ENCODE results near the gene DENND1B. TPM values are rescaled to one million over a fixed set of nuclear protein-coding genes. Genes with fewer than 3 reads are reported as not detected.

Gene DENND1B
- total and polyA plus RNA-seq, 2 experiments from 2014 or later: 9.2 to 21.3 TPM

- TF ChIP-seq EZH2phosphoT487 (IDR thresholded peaks at IDR 0.05; ENCODE audit: insufficient read depth, low read depth) (no peak), EZH2 (IDR thresholded peaks at IDR 0.05; ENCODE audit: insufficient read depth, poor library complexity, severe bottlenecking) (no peak)
These were observed 79.3 kb downstream of the DENND1B start for GRCh38 chr1:197695961-197696360.

GRCh38 chr1:197692965-197693364 lies 82.3 kb downstream of the DENND1B start:
- H3K9me3 ChIP-seq (ENCODE audit: low read depth): no peaks in the 10 kb centered on the region
- in situ Hi-C loops (cut with MboI): no loop called here
- H3K79me2 ChIP-seq (ENCODE audit: insufficient read depth): peaks cover 27% of the 10 kb centered on the region; the same call in 1 of the 2 replicates
- TF ChIP-seq EZH2phosphoT487 (IDR thresholded peaks at IDR 0.05; ENCODE audit: insufficient read depth, low read depth) (no peak), EZH2 (IDR thresholded peaks at IDR 0.05; ENCODE audit: insufficient read depth, poor library complexity, severe bottlenecking) (no peak)
- peak; percentile 36 for DNase-seq
- no peak overlapping the region for H3K27ac ChIP-seq
- no peaks in the 10 kb centered on the region for H3F3A ChIP-seq (ENCODE audit: insufficient read depth)
- H3K27me3 ChIP-seq (replicated peaks; ENCODE audit: insufficient read depth): no peaks in the 10 kb centered on the region
- 0 out of 2 replicates have a peak, but pooled peaks cover 5% of the 10 kb centered on the region for H3K36me3 ChIP-seq (ENCODE audit: low read depth)
- no peak overlapping the region for H3K9ac ChIP-seq
- no peak overlapping the region for H3K4me3 ChIP-seq
- peaks cover 23% of the 10 kb centered on the region for H3K4me1 ChIP-seq (ENCODE audit: insufficient read depth)
- H3K9me2 ChIP-seq (ENCODE audit: insufficient read depth): 0 out of 2 replicates have a peak, but pooled peaks cover 3% of the 10 kb centered on the region
- no peak overlapping the region for H3K4me2 ChIP-seq (ENCODE audit: unreplicated experiment)
- H2AFZ ChIP-seq: no peak overlapping the region
- no peaks in the 10 kb centered on the region for H4K20me1 ChIP-seq (ENCODE audit: insufficient read depth)

More at GRCh38 chr1:197695961-197696360, 79.3 kb downstream of the DENND1B start:
- no peaks in the 10 kb centered on the region for H3K36me3 ChIP-seq (ENCODE audit: low read depth)
- H3K27me3 ChIP-seq (replicated peaks; ENCODE audit: insufficient read depth): no peaks in the 10 kb centered on the region
- no peak overlapping the region for H3K9ac ChIP-seq
- 0 out of 2 replicates have a peak, but pooled peaks cover 3% of the 10 kb centered on the region for H3K9me2 ChIP-seq (ENCODE audit: insufficient read depth)
- H4K20me1 ChIP-seq (ENCODE audit: insufficient read depth): no peaks in the 10 kb centered on the region
- H3K9me3 ChIP-seq (ENCODE audit: low read depth): no peaks in the 10 kb centered on the region
- no peak overlapping the region for H3K4me3 ChIP-seq
- H3K4me2 ChIP-seq (ENCODE audit: unreplicated experiment): no peak overlapping the region
- H2AFZ ChIP-seq: no peak overlapping the region
- peaks cover 30% of the 10 kb centered on the region; the same call in 1 of the 2 replicates for H3K79me2 ChIP-seq (ENCODE audit: insufficient read depth)
- H3F3A ChIP-seq (ENCODE audit: insufficient read depth): no peaks in the 10 kb centered on the region
- in situ Hi-C loops (cut with MboI): no loop called here
- peaks cover 23% of the 10 kb centered on the region for H3K4me1 ChIP-seq (ENCODE audit: insufficient read depth)
- DNase-seq: peak; percentile 55
- no peak overlapping the region for H3K27ac ChIP-seq

GRCh38 chr1:197691816-197692215 lies 83.5 kb downstream of the DENND1B start:
- Histone ChIP-seq H3K4me2 (ENCODE audit: unreplicated experiment) (no peak overlapping the region), H3F3A (ENCODE audit: insufficient read depth) (no peaks in the 10 kb centered on the region), H2AFZ (no peak overlapping the region), H3K36me3 (ENCODE audit: low read depth) (0 out of 2 replicates have a peak, but pooled peaks cover 5% of the 10 kb centered on the region), H3K27me3 (replicated peaks; ENCODE audit: insufficient read depth) (no peaks in the 10 kb centered on the region), H3K4me1 (ENCODE audit: insufficient read depth) (peaks cover 23% of the 10 kb centered on the region), H3K9ac (no peak overlapping the region), H3K79me2 (ENCODE audit: insufficient read depth) (peaks cover 20% of the 10 kb centered on the region; the same call in 1 of the 2 replicates), H4K20me1 (ENCODE audit: insufficient read depth) (no peaks in the 10 kb centered on the region), H3K27ac (no peak overlapping the region), H3K9me2 (ENCODE audit: insufficient read depth) (0 out of 2 replicates have a peak, but pooled peaks cover 3% of the 10 kb centered on the region), H3K4me3 (no peak overlapping the region), H3K9me3 (ENCODE audit: low read depth) (no peaks in the 10 kb centered on the region)
- DNase-seq: no peak
- in situ Hi-C loops (cut with MboI): no loop called here
- TF ChIP-seq EZH2 (IDR thresholded peaks at IDR 0.05; ENCODE audit: insufficient read depth, poor library complexity, severe bottlenecking): no peak
- 65 to 90% methylated on average over 1 of the region's 1 CpG for WGBS, 2 experiments (ENCODE audit: low coverage in 1 of 2, low lambda C conversion rate in 2 of 2, missing lambda C conversion rate in 2 of 2)

- in situ Hi-C loops (cut with MboI): no loop called here
- H4K20me1 ChIP-seq (ENCODE audit: insufficient read depth): no peaks in the 10 kb centered on the region
- no peak for DNase-seq
These were observed 85.2 kb downstream of the DENND1B start for GRCh38 chr1:197690074-197690473.

GRCh38 chr1:197688233-197688632 lies 87.0 kb downstream of the DENND1B start:
- DNase-seq: no peak
- H3K4me3 ChIP-seq: no peak overlapping the region
- H4K20me1 ChIP-seq (ENCODE audit: insufficient read depth): no peaks in the 10 kb centered on the region
- H3K27me3 ChIP-seq (replicated peaks; ENCODE audit: insufficient read depth): no peaks in the 10 kb centered on the region
- no peak overlapping the region for H2AFZ ChIP-seq
- in situ Hi-C loops (cut with MboI): no loop called here
- WGBS, 2 experiments (ENCODE audit: low coverage in 1 of 2, low lambda C conversion rate in 2 of 2, missing lambda C conversion rate in 2 of 2): 96 to 100% methylated on average over 1 of the region's 1 CpG
- H3K9me3 ChIP-seq (ENCODE audit: low read depth): no peaks in the 10 kb centered on the region
- H3F3A ChIP-seq (ENCODE audit: insufficient read depth): no peaks in the 10 kb centered on the region
- H3K27ac ChIP-seq: no peak overlapping the region
- H3K4me1 ChIP-seq (ENCODE audit: insufficient read depth): no peaks in the 10 kb centered on the region
- peaks cover 13% of the 10 kb centered on the region; the same call in 1 of the 2 replicates for H3K79me2 ChIP-seq (ENCODE audit: insufficient read depth)
- TF ChIP-seq EZH2 (IDR thresholded peaks at IDR 0.05; ENCODE audit: insufficient read depth, poor library complexity, severe bottlenecking) (no peak), EZH2phosphoT487 (IDR thresholded peaks at IDR 0.05; ENCODE audit: insufficient read depth, low read depth) (no peak)
- no peak overlapping the region for H3K9ac ChIP-seq
- H3K36me3 ChIP-seq (ENCODE audit: low read depth): 0 out of 2 replicates have a peak, but pooled peaks cover 5% of the 10 kb centered on the region
- no peak overlapping the region for H3K4me2 ChIP-seq (ENCODE audit: unreplicated experiment)
- no peaks in the 10 kb centered on the region for H3K9me2 ChIP-seq (ENCODE audit: insufficient read depth)

More at GRCh38 chr1:197690074-197690473, 85.2 kb downstream of the DENND1B start:
- Histone ChIP-seq H3K36me3 (ENCODE audit: low read depth) (0 out of 2 replicates have a peak, but pooled peaks cover 5% of the 10 kb centered on the region), H2AFZ (no peak overlapping the region), H3K4me1 (ENCODE audit: insufficient read depth) (peaks cover 14% of the 10 kb centered on the region; the same call in 1 of the 2 replicates), H3K4me2 (ENCODE audit: unreplicated experiment) (no peak overlapping the region), H3K79me2 (ENCODE audit: insufficient read depth) (peaks cover 17% of the 10 kb centered on the region; the same call in 1 of the 2 replicates), H3K9ac (no peak overlapping the region), H3K9me2 (ENCODE audit: insufficient read depth) (no peaks in the 10 kb centered on the region), H3F3A (ENCODE audit: insufficient read depth) (no peaks in the 10 kb centered on the region), H3K27me3 (replicated peaks; ENCODE audit: insufficient read depth) (no peaks in the 10 kb centered on the region), H3K27ac (no peak overlapping the region), H3K9me3 (ENCODE audit: low read depth) (no peaks in the 10 kb centered on the region), H3K4me3 (no peak overlapping the region)
- WGBS, 2 experiments (ENCODE audit: low coverage in 1 of 2, low lambda C conversion rate in 2 of 2, missing lambda C conversion rate in 2 of 2): 82 to 89% methylated on average over 3 of the region's 3 CpGs
- TF ChIP-seq EZH2 (IDR thresholded peaks at IDR 0.05; ENCODE audit: insufficient read depth, poor library complexity, severe bottlenecking) (no peak), EZH2phosphoT487 (IDR thresholded peaks at IDR 0.05; ENCODE audit: insufficient read depth, low read depth) (no peak)
